PC-9 (cell line): ENCODE data around the gene SH3BP4. TPM values are rescaled to one million over a fixed set of nuclear protein-coding genes. Genes with fewer than 3 reads are reported as not detected.

Source experiments
- BruUV-seq: library from RNA; stranded (reverse); fragments of 400-500 nt; replicated peaks from 2 replicates; lab custom pipeline; 2021; lab: Mats Ljungman, UMichigan
- CTCF ChIA-PET: fragments of 300-600 bp; sonication (Branson Sonifier 250); formaldehyde crosslinking; loops from one replicate; lab custom pipeline; 2022; ENCODE audit warnings: antibody characterized with exemption; lab: Charles Lee
- POLR2A ChIA-PET: fragments of 300-600 bp; sonication (Branson Sonifier 250); formaldehyde crosslinking; loops from one replicate; lab custom pipeline; 2022; ENCODE audit warnings: antibody characterized with exemption; ENCODE audit not compliant: unreplicated experiment; lab: Charles Lee
- DNase-seq, 2 experiments: peaks; one replicate each; pipeline versions ENCODE4 v3.0.0 to v3.0.0-alpha.2; 2015 to 2022; ENCODE audit warnings: mixed read lengths in 1 of 2
- H2AFZ ChIP-seq: fragments of 200-600 bp; sonication (generic); 2 replicates; pipeline ENCODE4 v1.8.1; 2017; ENCODE audit warnings: antibody characterized with exemption
- H3F3A ChIP-seq: fragments of 200-600 bp; sonication (generic); 2 replicates; pipeline ENCODE4 v1.8.1; 2017; ENCODE audit warnings: antibody characterized with exemption, mild to moderate bottlenecking, low read depth; ENCODE audit not compliant: insufficient read depth
- H3K27ac ChIP-seq: fragments of 200-600 bp; sonication (generic); 2 replicates; pipeline ENCODE4 v1.6.1; 2016; ENCODE audit warnings: mixed run types
- H3K27me3 ChIP-seq: fragments of 200-600 bp; sonication (generic); 2 replicates; pipeline ENCODE4 v1.6.1; 2016; ENCODE audit warnings: low read depth, mixed run types; ENCODE audit not compliant: insufficient read depth
- H3K36me3 ChIP-seq: fragments of 200-600 bp; sonication (generic); 2 replicates; pipeline ENCODE4 v1.6.1; 2016; ENCODE audit warnings: low read depth, mixed run types
- H3K4me1 ChIP-seq: fragments of 200-600 bp; sonication (generic); replicated peaks from 2 replicates; pipeline ENCODE4 v1.6.1; 2016; ENCODE audit warnings: mixed run types; ENCODE audit not compliant: insufficient read depth
- H3K4me2 ChIP-seq: fragments of 200-600 bp; sonication (generic); 2 replicates; pipeline ENCODE4 v1.6.1; 2017; ENCODE audit warnings: mixed run types
- H3K4me3 ChIP-seq: fragments of 200-600 bp; sonication (generic); 2 replicates; pipeline ENCODE4 v1.6.1; 2016; ENCODE audit warnings: mixed run types
- H3K79me2 ChIP-seq: fragments of 200-600 bp; sonication (generic); 2 replicates; pipeline ENCODE4 v1.6.1; 2017; ENCODE audit warnings: low read depth, mixed run types
- H3K9me2 ChIP-seq: fragments of 200-600 bp; sonication (generic); 2 replicates; pipeline ENCODE4 v1.8.1; 2017; ENCODE audit warnings: mild to moderate bottlenecking; ENCODE audit not compliant: insufficient read depth
- H3K9me3 ChIP-seq: fragments of 200-600 bp; sonication (generic); 2 replicates; pipeline ENCODE4 v1.8.1; 2016; ENCODE audit warnings: low read depth; ENCODE audit not compliant: insufficient read depth
- H4K20me1 ChIP-seq: fragments of 200-600 bp; sonication (generic); 2 replicates; pipeline ENCODE4 v1.8.1; 2017; ENCODE audit not compliant: insufficient read depth
- CTCF ChIP-seq: fragments of 200-600 bp; sonication (generic); conservative IDR thresholded peaks from 2 replicates; pipeline ENCODE4 v1.6.1; 2017; ENCODE audit warnings: mixed run types, antibody characterized with exemption, mild to moderate bottlenecking, moderate library complexity
- EZH2 ChIP-seq: fragments of 200-600 bp; sonication (generic); IDR thresholded peaks from 2 replicates; pipeline ENCODE4 v1.8.0; 2017; ENCODE audit warnings: antibody characterized with exemption, low read depth
- intact Hi-C: fragments of 100-400 bp; cut with micrococcal nuclease; formaldehyde crosslinking; loops from one replicate; pipeline ENCODE4 v1.10.0; 2022; ENCODE audit not compliant: unreplicated experiment
- total RNA-seq: library from RNA; stranded (reverse); gene quantifications from 2 replicates; pipeline ENCODE4 v1.2.3, GENCODE V29; 2021

The SH3BP4 gene
- total RNA-seq, 1 experiment from 2014 or later, result 131 TPM

DNA sequence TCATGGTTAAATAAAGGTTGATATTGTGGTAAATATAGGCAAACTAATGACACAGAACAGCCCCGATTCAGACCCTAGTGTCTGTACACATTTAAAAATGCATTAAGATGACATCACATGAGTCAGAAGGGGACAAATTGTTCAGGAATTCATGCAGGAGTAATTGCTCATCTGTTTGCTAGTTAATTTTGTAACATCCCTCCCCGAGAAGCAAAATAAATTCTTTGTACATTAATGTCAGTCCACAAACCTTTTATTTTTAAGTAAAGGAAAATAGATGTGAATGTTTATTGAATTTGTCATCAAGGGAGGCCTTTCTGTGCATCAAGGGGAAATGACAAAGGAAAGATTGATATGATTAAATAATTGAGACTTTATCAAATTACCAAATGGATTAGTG is 69.9 kb downstream of the SH3BP4 start:
- Histone ChIP-seq H4K20me1 (no peaks in the 10 kb centered on the region), H3K9me2 (no peaks in the 10 kb centered on the region), H3F3A (peaks cover 82% of the 10 kb centered on the region), H3K36me3 (no peaks in the 10 kb centered on the region), H3K4me2 (peak overlapping the region; percentile 93), H3K4me3 (no peak overlapping the region), H3K79me2 (peaks cover 89% of the 10 kb centered on the region), H3K4me1 (peaks cover 74% of the 10 kb centered on the region), H3K9me3 (no peaks in the 10 kb centered on the region), H3K27ac (peak overlapping the region; percentile 98), H3K27me3 (no peaks in the 10 kb centered on the region), H2AFZ (no peak overlapping the region)
- CTCF ChIA-PET, result no interaction called here
- no peak for TF ChIP-seq CTCF
- no peak for TF ChIP-seq EZH2
- intact Hi-C loops, result no loop called here
- peak in 1 of 2 experiments; percentile 99 for DNase-seq
- POLR2A ChIA-PET, result no interaction called here
- no TSS peak for BruUV-seq

- peaks cover 92% of the 10 kb centered on the region for H3F3A ChIP-seq
- H3K36me3 ChIP-seq, result no peaks in the 10 kb centered on the region
- TF ChIP-seq EZH2 (no peak), CTCF (no peak)
- ChIA-PET CTCF (interaction anchor here (0.7 kb wide), 1 partner anchor 722 kb away, joined by 3 read pairs; no protein-coding TSS in a partner anchor), POLR2A (interaction anchor here (0.5 to 0.6 kb wide), 2 partner anchors 71 to 652 kb away, joined by 3 read pairs; no protein-coding TSS in a partner anchor)
- H3K9me3 ChIP-seq, result no peaks in the 10 kb centered on the region
- DNase-seq, result peak; percentile 82 to 85
- no peak overlapping the region for H2AFZ ChIP-seq
- H3K9me2 ChIP-seq, result no peaks in the 10 kb centered on the region
- peak overlapping the region; percentile 93 for H3K4me2 ChIP-seq
- no peak overlapping the region for H3K4me3 ChIP-seq
- H4K20me1 ChIP-seq, result no peaks in the 10 kb centered on the region
- intact Hi-C loops, result no loop called here
- no TSS peak for BruUV-seq
- H3K27ac ChIP-seq, result peak overlapping the region; percentile 98
- H3K79me2 ChIP-seq, result peaks cover 83% of the 10 kb centered on the region
- no peaks in the 10 kb centered on the region for H3K27me3 ChIP-seq
- H3K4me1 ChIP-seq, result peaks cover 99% of the 10 kb centered on the region
These were observed 72.5 kb downstream of the SH3BP4 start for GRCh38 chr2:235024191-235024860.

DNA sequence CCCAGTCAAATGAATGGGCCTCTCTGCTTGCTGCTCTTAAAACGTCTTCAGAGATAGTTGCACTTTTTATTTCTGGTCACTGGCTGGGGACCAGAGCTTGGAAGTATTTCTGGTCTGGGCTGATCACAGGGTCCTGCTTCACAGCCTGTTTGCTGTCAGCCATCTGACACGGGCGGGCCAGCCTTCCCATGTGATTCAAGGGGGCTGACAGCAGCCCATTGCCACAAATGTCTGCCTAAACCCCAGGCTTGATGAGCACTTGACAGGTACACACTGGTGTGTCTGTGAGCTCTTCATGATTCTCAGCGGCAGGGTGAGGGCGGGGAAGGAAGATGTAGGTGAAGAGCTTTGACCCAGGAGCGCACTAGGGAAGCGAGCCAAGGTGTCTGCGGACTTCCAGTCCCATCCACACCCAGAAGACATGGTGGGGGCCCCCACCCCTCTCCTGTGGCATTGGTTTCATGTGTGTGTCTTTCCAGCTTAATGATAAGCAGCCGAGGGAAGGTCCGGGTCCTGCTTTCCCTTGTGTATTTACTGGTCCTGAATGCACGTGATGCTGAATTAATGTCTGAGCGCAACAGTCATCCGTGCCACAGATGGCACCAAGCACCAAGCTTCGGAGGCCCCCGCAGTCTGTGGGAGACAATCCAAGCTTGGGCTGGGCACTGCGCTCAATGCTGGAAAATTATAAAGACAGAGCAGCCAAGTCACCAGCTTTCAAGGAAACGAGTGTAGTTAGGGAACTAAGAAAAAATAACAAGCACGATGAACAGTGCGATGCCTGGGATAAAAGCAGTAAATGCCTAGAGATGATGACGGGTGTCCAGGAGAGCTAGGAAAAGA is 73.3 kb downstream of the SH3BP4 start:
- peaks cover 97% of the 10 kb centered on the region for H3K4me1 ChIP-seq
- H3K79me2 ChIP-seq, result peaks cover 84% of the 10 kb centered on the region
- peak overlapping the region; percentile 93 for H3K4me2 ChIP-seq
- no TSS peak for BruUV-seq
- H3F3A ChIP-seq, result peaks cover 84% of the 10 kb centered on the region
- H3K9me2 ChIP-seq, result no peaks in the 10 kb centered on the region
- no peaks in the 10 kb centered on the region for H3K9me3 ChIP-seq
- intact Hi-C loops, result no loop called here
- no peaks in the 10 kb centered on the region for H4K20me1 ChIP-seq
- no peak overlapping the region for H2AFZ ChIP-seq
- TF ChIP-seq EZH2 (no peak), CTCF (no peak)
- peak overlapping the region; percentile 98 for H3K27ac ChIP-seq
- CTCF ChIA-PET, result no interaction called here
- H3K27me3 ChIP-seq, result no peaks in the 10 kb centered on the region
- POLR2A ChIA-PET, result interaction anchor here (0.5 to 1.9 kb wide), 6 partner anchors 36 to 349 kb away, joined by 3 to 22 read pairs (median 4); no protein-coding TSS in a partner anchor
- H3K4me3 ChIP-seq, result no peak overlapping the region
- no peak for DNase-seq
- H3K36me3 ChIP-seq, result no peaks in the 10 kb centered on the region
